Dermis blood vessel endothelial cell (primary cell): ENCODE data around the gene KLHL40. TPM values are rescaled to one million over a fixed set of nuclear protein-coding genes. Genes with fewer than 3 reads are reported as not detected.
"Not testable (repeated sequence)": the region's sequence is repeated elsewhere in the genome, so short reads cannot be mapped to it uniquely, and the experiment has no call there.

Source experiments
- DNase-seq: peaks from one replicate; pipeline ENCODE4 v3.0.0; 2010
- total RNA-seq: library from RNA; depleted of rRNA; stranded (reverse); fragments of >200 nt; gene quantifications from 2 replicates; pipeline ENCODE4 v1.2.3, GENCODE V29; 2014

KLHL40 gene
- total RNA-seq, 1 donor from 2014 or later = 0.17 TPM

DNA sequence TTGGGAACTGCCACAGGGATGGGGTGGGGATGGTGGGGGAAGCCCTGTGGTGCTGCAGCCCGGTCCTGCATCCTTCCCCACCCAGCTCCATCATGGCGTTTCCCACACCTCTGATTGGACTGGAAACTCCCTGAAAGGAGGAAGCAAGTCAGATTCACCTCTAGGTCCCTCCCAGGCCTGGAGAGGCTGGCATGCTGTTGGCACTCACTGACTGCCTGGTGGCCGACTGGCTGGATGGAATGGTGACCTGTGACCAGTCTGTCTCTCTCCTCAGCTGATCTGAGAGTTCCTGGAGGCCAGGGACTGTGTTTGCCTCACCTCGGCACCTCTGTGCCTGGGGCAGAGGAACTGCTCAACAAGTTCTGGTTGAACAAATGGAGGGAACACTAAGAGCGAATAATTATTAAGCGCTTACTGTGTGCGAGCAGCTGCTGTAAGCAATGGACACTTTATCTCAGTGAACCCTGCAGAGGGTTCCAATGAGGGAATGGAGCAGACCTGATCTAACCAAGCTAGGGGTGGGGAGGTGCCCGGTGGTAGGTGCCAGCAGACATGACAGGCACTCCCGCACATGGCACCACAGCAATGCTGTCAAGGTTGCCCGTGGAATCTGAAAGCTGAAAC is 20.7 kb downstream of the KLHL40 start:
- DNase-seq = no peak

DNA sequence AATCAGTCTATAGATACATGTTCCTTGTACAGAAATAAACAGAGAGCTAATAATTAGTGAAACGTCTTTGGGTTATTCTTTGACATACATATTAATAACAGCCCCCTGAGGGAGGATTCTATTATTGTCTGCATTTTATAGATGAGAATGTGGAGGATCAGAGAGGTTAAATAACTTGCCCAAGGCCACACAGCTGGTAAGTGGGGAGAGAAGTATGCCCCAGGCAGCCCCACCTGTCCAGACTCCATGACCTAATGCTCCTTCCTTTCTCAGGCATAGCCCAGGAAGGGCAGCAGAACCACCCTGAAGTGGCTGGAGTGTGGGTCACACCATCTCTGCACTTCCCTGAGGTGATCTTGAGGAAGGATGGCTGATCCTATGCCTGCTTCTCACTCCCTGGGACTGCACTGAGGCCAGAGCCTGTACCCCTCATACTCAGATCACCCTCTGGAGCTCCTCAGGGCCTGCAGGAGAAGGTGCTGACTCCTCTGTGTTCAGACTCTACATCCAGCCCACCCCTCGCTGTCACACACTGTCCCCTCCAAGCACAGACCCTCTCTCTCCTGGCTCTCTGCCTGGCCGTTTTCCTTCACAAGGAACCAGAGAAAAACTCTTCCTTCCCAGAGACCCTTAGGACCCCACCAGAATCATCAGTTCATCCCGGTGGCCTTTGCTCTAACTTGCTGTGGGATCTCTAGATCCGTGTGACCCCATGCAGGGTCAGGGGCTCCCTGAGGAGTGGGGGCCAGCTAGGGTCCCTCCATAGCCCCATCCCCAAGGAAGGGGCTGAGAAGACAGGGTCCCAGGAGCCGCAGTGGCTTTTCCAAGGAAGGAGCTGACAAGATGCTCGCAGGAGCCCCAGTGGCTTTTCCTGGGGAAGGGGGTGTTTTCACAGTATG is 21.6 kb downstream of the KLHL40 start:
- DNase-seq = no peak

DNA sequence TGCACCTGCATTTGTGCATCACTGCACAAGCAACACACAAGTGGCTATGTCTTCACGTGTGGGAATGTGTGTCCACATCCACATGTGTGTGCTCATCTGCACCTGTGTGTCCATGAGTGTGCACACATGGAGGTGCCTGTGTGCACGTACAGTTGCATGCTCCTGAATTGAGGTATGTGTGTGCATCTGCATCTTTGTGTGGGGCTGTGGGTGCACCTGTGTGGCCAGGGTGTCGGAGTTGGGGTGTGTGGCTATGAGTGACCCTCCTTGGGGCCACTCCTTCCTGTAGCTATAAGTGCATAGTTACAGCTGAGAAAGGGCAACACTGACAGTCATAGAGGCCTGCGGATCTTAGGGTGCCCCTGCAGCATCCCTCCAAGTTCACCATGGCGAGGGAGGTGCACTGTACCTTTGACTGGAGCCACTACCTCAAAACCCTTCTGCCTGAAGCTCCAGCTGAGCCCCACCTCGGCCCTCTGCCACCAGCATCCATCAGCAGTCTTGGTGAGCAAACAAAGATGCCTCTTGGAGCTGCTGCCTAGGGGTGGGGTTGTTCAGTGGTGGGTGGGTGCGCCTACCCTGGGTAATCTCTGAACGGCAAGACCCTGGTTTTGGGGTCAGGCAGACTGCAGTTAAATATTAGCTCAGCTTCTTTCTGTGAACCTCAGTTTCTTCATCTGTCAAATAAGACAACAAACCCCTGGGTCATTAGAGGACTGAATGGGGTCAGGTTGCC is 22.5 kb downstream of the KLHL40 start:
- no peak for DNase-seq

DNA sequence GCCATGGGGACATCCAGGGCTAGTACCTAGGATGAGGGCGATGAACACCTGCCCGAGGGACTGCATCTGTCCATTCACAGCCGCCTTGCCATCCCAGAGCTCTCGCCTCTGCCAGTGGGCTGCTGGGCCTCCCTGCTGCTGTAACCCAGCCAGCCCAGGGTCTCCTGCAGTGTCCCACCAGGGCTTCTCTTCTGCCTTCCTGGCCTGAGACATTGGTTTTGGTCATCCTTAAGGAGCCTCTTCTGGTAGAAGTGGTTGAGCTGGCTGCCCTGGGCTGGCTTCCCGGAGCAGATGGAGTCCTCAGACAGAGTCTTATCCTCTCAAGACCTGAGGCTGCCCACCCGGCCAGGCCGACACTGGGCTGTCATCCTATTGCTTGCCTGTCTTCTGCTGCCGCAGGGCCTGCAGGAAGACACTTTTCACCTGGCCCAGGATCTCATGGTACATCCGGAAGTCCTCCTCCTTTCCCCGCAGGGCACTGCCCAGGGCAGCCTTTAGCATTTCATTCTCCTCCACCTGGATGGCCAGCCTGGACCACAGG is 23.3 kb downstream of the KLHL40 start:
- no peak for DNase-seq

DNA sequence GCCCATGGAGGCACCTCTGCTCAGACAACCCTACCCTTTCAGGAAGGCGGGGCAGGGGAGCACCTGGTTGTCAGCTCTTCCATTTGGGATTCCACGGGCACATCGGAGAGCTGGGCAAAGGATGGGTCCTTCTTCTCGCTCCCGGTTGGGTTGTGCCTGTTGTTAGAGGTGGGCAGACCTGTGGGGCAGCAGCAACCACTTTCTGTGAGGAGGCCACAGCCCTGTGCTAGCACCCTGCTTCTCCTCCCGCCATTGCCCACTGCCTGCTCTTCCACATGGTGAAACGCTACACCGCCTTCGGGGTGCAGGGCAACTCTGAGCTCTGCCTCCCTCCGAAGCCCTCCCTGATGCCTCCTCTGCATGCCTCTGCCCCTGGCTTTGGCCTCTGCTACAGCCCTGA is 24.3 kb downstream of the KLHL40 start:
- DNase-seq = no peak

DNA sequence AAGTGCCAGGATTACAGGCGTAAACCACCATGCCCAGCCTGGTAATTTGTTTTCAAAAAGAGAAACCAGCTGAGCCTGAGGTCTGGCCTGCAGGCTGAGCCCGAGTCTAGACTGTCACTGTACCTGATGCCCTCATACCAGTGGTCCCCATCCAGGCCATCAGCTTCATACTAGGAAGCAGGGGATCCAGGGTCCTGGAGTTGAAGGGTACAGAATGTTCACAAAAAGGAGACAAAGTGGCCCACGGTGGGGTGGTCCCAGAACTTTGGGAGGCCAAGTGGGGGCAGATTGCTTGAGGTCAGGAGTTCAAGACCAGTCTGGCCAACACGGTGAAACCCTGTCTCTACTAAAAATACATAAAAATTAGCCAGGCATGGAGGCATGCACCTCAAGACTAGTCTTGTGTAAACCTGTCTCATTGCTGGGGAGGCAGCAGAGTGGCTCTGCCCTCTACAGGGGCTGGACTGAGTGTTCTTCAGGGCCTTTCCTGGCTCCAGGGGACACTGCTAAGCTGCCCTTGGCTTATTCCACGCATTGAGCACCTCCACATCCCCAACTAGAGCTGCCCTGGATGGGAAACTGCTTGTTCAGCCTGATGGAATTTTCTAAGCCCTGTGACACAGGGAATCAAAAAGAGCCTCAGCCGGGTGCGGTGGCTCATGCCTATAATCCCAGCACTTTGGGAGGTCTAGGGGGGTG is 25.1 kb downstream of the KLHL40 start:
- DNase-seq = no peak

DNA sequence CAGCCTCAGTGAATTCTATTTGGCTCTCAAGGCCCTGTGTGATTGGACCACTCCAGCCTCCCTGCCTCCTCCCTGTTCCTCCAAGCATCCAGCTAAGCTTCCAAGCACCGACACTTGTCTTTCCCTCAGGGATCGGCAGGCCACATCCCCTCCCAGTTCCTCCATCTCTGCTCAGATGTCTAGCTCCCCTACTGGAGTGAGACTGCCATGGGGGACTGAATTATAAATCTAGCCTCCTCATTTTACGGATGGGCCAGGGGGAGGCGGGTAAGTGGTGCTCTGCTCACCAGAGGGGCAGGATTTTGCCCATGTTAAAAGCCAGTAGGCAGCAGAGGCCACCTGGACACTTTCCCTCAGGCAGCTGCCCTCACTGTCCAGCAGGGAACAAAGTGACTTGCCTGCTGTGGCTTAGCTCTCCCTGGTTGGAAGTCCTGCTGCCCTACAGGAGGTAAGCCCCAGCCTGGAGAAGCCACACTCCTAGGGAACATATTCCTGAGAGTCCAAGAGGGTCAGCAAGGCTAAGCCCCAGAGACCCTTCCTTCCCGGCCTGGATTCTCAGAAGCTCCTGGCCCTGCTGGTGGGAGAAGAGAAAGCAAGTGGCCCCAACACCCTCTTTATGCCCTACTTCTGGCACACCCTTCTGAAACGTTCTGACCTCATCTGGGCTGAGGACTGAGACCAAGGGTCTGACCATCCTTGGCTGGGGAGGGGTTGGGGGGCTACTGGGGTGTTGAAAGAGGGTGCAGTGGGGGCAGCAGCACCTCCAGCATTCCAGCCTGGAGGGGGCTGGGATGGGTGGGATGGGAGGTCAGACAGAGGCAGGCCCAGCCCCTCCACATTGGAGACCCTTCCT is 26.4 kb downstream of the KLHL40 start:
- no peak for DNase-seq

DNA sequence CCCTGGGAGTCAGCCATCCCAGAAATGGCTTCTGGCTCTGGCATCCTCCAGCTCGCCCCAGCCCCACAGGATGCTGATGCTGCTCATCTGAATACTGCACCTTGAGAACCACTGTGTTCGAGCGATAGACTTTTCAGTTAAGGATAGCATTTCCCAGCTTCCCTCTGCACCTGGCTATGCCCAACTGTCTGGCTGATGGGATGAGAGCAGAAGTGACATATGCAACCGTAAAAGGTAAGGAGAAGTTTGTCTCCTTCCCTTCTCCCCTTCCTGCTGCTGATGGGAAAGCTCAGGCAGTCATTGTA is 27.0 kb downstream of the KLHL40 start:
- no peak for DNase-seq

DNA sequence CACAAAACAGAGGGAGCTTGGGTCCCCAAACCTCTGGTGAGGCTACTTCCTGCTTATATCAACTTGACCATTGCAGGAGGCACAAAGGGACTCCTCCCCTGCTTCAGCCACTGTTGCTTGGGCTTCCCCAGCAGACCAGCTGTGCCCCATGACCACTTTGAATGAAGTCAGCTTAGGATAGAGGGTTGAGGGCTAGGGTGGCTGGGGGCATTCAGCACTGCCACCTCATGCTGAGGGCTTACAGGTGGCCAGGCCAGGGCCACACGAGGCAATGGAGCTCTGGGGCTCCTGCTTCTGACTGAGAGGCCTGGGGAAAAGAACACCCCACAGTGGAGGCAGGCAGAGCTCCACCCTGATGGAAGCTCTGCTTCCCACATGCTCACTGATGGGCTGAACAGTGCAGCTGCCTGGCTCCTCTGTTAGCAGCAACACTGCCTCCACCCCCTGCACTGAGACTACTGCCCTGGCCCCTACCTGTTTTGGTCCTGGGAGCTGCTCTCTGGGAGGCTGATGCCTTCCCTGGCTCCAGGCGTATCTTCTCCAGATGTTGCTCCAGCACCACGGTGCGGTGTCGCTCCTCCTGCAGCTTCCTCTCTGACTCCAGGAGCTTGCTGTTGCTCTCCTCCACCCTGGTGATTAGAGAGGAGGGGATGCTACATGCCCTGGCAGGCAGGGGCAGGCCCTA is 27.5 kb downstream of the KLHL40 start:
- DNase-seq = no peak

DNA sequence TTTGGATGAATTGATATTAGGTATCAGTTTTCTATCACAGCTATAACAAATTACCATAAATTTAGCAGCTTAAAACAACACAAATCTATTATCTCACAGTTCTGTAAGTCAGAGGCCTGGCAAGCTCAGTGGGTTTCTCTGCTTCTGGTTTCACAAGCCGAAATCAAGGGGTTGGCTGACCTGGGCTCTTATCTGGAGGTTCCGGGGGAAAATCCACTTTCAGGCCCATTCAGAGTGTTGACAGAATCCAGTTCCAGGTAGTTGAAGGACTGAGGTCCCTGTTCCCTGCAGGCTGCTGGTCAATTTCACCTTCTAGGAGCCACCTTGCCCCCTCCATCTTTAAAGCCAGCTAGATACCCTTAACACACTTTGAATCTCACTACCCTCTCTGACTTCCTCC is 28.4 kb downstream of the KLHL40 start:
- no peak for DNase-seq

DNA sequence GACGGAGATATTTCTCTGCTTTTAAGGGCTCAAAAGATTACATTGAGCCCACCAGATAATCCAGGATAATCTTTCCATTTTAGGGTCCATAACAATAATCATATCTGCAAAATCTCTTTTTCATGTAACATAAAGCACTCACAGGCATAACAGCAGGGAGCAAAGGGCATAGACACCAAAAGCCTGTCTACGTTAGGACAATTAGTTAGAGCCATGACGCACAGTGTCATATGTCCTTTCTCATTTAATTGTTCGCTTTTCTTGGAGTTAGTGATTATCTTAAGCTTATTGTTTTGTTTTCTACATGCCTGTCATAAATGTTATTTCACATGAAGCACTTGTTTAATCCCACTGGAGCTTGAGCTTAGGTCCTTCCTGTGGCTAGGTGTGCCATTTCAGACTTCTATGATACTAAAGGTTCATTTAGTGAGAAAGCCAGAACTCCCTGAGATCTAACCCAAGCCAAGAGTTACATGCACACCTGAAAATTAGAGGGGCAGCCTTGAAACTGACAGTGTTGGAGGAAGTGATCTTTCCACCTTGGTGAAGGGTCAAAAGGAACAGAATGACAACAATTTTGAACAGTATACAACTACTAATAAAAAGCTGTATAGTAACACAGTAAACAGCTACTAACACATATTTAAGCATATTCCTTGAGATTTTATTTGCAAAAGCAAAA is 29.0 kb downstream of the KLHL40 start:
- DNase-seq = no peak

DNA sequence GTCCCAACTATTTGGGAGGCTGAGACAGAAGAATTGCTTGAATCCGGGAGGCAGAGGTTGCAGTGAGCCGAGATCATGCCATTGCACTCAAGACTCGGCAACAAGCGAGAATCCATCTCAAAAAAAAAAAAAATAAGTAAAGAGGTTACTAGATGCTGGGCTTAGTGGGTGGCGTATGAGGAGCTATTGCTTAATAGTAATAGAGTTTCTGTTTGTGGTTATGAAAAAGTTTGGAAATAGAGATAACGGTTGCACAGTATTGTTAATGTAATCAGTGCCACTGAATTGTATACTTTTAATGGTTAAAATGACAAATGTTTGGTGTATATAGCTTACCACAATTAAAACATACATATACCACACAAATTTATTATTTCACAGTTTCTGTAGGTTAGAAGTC is 32.0 kb downstream of the KLHL40 start:
- DNase-seq = no peak

DNA sequence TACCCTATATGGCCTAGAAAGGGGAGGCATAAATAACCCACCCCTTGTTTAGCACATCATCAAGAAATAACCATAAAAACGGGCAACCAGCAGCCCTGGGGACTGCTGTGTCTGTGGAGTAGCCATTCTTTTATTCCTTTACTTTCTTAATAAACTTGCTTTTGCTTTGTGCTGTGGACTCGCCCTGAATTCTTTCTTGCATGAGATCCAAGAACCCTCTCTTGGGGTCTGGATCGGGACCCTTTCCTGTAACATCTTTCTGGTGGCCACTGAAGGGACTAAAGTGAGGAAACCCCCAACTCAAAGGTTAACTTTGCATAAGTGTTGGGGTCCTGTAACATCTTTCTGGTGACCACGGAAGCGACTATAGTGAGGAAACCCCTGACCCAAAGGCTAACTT is 33.0 kb downstream of the KLHL40 start:
- DNase-seq = no peak

DNA sequence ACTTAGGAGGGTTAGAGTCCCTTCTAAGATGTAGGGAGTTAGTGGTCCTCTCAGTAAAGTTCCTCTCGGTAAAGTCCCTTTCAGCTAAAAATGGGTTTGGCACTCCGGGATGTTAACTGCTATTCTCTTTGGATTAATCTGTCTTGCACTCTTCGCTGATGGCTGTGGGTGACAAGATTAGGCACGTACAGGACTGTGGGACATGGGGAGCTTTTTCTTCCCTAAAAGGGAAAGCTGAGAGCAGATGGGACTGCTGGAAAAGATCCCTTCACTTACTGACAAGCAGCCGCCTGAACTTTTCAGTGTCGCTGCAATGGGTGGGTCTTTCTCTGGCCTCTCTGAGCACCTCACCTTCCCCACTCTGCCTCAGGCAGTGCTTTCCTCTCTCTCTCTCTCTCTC is 33.7 kb downstream of the KLHL40 start:
- no peak for DNase-seq

DNA sequence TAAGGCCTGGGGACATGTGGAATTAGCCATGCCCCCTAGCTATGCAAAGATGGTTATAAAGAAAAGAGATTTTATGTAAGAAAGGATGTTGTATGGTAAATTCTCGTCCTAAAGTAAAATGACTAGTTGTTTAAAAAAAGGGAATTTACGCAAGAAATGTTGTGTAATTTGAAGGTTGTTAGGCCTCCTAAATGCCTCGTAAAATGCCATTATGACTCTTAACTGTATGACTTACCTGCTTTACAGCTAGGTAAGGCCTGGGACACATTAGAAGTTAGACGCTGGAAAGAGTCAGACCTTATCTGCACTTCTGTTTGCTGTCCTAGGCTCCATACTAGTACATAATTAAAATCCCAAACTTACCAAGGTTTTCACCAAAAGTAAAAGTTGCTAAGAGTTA is 34.8 kb downstream of the KLHL40 start:
- no peak for DNase-seq

DNA sequence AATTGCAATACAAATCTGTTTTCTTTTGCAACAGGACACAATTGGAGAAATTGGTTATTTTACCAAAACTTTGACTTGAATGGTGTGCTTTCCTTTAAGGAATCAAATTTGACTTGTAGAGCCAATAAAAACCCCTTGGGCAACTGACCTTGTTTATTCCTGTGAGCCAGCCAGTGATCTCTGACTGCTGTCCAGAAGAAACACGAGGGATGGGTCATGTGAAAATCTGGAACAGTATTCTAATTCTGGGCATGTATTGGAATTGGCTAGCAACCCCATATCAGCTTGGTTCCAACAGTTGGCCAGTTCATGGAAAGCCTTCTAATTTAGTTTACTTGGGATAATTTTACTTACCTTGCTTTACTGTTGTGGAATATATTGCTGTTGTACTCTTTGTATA is 36.4 kb downstream of the KLHL40 start:
- DNase-seq = no peak

DNA sequence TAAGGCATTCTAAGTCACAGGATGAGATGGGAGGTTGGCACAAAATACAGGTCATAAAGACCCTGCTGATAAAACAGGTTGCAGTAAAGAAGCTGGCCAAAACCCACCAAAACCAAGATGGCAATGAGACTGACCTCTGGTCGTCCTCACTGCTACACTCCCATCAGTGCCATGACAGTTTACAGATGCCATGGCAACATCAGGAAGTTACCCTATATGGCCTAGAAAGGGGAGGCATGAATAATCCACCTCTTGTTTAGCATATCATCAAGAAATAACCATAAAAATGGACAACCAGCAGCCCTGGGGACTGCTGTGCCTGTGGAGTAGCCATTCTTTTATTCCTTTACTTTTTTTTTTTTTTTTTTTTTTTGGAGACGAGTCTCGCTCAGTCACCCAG is 37.1 kb downstream of the KLHL40 start:
- DNase-seq = not testable (repeated sequence)

DNA sequence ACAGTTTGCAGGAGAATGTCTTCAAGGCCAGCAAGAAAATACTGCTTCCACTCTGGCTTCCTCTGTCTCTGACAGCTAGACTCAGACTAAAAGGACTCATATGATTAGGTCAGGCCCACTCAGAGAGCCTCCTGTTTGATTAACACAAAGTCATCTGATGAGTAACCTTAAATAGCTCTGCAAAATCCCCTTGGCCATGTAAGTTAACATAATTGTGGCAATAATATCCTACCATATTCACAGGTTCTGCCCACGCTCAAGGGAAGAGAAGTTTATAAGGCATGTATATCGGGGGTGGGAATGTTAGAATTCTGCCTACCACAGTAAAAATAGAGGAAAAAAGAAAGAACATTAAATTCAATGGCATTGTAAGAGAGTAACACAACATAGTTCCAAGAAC is 37.9 kb downstream of the KLHL40 start:
- DNase-seq = no peak

DNA sequence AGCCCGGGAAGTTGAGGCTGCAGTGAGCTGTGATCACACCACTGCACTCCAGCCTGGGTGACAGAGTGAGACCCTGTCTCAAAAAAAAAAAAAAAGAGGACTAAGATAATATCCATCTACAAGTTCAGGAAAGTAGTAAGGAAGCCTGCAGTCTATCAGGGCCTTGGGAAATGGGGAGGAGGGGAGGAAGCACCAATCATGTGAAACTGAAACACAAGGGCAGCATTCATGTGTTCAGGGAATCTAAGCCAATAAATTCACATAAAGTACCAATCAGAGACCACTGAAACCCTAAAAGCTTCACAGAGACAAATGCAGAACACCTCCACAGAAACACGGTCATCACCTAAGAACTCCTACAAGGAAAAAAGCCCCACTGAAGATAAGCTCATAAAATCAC is 40.1 kb downstream of the KLHL40 start:
- no peak for DNase-seq

DNA sequence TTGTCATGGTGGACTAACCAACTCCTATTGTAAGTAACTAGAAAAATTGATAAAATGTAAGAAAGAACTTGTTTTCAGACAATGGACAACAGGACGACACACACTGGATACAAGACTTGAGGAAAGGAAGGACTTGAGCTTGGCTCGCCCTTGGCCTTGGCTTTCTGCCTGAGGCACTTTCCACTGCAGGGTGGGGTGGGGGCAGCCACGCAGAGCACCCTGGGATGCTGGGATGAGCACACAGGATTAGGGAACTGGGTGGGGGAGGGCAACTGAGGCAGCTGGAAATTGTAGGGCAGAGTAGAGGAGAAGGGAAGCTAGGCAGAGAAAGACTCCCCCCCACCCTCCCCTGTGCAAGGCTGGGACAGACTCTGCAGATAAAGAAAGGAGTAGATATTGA is 42.7 kb downstream of the KLHL40 start:
- DNase-seq = no peak
